ENCODE data around the gene ST8SIA1.
"Not testable (repeated sequence)": the region's sequence is repeated elsewhere in the genome, so short reads cannot be mapped to it uniquely, and the experiment has no call there.

Gene ST8SIA1, protein sequence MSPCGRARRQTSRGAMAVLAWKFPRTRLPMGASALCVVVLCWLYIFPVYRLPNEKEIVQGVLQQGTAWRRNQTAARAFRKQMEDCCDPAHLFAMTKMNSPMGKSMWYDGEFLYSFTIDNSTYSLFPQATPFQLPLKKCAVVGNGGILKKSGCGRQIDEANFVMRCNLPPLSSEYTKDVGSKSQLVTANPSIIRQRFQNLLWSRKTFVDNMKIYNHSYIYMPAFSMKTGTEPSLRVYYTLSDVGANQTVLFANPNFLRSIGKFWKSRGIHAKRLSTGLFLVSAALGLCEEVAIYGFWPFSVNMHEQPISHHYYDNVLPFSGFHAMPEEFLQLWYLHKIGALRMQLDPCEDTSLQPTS

DNA sequence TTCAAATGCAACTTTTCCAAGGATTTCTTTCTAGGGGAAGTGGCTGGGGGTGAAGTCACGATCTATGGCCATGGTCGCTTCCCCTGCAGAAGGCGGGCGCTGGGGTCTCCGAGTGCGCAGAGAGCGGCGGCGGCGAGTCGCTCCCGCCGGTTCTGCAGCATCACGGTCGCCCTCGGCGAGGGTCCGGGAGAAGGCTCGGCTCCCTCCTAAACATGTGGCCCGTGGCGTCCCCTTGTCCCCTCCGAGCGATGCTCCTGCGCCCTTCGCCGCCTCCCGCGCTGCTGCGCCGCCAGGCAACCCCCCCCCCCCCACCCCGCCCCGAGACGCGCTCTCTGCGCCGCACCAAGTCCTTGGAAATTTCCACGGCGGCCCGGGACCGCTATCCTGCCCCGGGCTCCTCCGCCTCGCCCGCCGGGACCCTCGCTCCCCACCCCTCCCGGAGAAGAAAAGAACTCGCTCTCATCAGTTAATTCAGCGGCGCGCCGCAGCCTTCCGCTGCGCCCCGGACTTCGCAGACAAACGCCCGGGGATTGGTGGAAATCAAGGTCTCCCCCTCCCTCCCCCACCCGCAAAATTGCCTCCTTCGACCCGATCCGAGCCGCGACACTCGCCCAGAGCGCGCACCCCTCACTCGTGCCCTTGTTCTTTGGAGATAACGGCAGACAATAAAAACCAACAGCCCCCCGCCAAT is at the start of gene ST8SIA1:
TSS of gene ST8SIA1 (minus strand) at position 298 of the 691 bp plus-strand sequence. CDS start 475 bp downstream, outside the sequence.
- DNase-seq (ENCODE audit: low read depth) = peak; percentile 32

DNA sequence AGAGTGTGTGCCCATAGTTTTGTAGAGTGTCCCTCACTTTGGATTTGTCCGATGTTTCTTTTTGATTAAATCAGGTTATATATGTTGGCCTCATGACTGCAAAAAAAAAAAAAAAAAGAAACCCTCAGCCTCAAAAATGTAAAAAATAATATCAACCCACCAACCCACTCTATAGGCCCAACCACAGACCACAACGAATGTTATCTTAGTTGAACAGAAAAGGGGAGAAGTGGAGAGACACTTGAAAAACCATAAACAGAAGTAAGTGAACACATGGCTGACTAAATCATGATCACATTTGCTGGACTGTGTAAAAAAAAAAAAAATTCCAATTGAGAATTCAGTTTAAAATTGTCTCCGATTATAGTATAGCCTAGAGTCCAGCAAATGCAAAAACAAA is 45.5 kb upstream of the ST8SIA1 start:
- no peak for DNase-seq (ENCODE audit: low read depth)

DNA sequence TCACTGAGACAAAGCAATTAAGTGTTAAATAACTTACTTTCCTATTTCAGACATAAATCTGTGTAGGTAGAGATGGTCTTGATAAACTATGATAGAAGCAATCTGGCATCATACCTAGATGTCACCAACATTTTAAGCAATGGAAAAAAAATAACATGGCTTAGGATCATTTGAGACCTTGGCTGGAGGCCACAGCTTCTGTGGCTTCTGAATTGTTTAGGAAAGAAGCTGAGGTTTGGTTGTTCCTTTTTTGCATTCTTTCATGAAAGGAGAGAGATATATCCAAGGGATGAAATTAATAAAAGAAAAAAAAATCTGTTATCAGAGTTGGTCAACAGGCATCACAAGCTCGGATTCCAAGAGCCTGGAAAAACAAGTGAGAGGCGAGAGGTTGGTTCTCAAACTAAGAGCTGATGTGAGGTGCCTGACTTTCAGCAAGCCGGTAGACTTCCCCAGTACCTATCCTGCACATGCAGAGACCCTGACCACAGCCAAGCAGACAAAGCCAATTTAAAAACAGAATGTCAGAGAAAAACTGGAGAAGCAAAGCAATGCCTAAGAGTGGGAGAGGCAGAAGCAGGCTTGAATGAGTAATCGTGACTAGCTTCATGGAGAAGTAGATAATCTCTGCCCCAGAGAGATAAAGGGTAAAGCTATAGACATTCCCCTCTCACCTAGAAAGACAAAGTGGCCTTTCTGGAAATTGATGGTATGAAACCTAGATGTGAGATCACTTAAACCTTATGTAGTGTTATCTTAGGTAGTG is 43.4 kb upstream of the ST8SIA1 start:
- DNase-seq (ENCODE audit: low read depth) = no peak

DNA sequence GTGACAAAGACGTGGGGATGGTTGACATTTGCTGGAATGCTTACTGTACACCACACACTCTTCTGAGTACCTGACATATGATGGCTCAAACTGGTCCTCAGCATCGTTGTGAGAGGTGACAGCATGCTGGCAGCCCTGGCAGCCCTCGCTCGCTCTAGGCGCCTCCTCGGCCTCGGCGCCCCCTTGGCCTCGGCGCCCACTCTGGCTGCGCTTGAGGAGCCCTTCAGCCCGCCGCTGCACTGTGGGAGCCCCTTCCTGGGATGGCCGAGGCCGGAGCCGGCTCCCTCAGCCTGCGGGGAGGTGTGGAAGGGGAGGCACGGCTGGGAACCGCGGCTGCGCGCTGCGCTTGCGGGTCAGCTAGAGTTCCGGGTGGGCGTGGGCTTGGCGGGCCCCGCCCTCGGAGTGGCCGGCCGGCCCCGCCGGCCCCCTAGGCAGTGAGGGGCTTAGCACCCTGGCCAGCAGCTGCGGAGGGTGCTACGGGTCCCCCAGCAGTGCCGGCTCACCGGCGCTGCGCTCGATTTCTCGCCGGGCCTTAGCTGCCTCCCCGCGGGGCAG is 42.2 kb upstream of the ST8SIA1 start:
- not testable (repeated sequence) for DNase-seq (ENCODE audit: low read depth)

DNA sequence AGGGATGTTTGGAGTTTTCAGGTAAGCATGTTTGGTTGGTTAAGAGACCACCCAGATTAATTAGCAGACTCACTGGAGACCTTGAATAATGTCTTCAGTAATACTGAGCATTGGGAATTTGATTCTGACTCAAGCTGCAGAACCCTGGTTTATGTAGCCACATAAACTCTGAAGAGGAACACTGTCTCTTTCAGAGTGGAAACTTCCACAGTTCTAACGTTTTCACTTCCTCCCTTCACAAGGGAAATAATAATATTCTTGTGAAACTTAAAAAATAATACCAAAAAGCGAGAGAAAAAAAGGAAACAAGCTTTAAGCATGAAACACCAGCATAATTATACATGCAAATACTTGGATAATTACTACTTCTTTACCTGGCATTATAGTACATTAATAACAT is 40.0 kb upstream of the ST8SIA1 start:
- no peak for DNase-seq (ENCODE audit: low read depth)

DNA sequence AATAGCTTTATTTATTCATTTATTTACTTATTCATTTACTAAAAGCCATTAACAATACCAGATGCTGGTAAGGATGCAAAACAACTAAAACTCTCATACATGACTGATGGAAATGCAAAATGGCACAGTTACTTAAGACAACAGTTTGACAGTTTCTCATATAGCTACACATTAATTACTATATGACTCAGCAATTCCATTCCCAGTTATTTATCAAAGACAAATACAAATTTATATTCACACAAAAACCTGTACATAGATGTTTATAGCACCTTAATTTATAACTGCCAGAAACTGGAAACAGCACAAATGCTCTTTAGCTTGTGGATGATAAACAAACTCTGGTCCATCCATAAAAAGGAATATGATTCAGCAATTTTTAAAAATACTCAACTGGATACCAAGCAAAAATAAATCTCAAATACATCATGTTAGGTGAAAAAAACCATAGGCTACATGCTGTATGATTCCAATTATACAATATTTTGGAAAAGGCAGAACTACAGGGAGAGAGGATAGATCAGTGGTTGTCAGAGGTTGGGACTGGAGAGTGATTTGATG is 37.9 kb upstream of the ST8SIA1 start:
- no peak for DNase-seq (ENCODE audit: low read depth)

DNA sequence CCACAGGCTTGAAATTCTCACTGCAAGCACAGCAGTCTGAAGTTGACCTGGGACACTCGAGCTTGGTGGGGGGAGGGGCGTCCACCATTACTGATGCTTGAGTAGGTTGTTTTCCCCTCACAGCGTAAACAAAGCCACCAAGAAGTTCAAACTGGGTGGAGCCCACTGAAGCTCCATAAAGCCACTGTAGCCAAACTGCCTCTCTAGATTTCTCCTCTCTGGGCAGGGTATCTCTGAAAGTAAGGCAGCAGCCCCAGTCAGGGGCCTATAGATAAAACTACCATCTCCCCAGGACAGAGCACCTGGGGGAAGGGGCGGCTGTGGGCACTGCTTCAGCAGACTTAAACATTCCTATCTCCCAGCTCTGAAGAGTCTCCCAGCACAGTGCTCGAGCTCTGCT is 31.7 kb upstream of the ST8SIA1 start:
- no peak for DNase-seq (ENCODE audit: low read depth)

DNA sequence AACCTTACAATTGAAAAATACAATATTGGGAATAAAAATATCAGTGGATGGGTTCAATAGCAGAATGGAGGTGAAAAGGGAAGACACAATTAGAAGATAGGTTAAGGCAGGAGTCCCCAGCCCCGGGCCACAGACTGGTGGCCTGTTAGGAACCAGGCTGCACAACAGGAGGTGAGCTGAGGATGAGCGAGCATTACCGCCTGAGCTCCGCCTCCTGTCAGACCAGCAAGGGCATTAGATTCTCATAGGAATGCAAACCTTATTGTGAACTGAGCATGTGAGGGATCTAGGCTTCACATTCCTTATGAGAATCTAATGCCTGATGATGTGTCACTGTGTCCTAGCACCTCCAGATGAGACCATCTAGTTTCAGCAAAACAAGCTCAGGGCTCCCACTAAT is 27.3 kb upstream of the ST8SIA1 start:
- no peak for DNase-seq (ENCODE audit: low read depth)

DNA sequence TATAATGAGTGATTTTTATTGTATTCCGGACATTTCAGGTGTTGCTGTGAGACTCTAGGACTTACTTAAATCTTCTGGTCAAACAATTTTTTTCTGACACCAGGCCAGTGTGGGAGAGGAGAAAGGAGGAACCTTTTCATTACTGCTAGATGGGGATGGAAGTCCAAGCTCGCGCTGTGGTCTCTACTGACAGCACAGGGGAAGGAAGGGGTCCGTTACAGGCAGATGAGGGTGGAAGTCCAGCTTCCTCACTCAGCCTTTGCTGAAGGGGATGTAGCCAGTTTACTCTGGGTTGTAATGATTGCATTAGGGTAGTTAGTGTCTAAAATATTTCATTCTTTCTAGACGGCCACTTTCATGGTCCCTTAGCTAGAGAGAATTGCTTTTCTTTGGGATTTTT is 26.3 kb upstream of the ST8SIA1 start:
- no peak for DNase-seq (ENCODE audit: low read depth)

DNA sequence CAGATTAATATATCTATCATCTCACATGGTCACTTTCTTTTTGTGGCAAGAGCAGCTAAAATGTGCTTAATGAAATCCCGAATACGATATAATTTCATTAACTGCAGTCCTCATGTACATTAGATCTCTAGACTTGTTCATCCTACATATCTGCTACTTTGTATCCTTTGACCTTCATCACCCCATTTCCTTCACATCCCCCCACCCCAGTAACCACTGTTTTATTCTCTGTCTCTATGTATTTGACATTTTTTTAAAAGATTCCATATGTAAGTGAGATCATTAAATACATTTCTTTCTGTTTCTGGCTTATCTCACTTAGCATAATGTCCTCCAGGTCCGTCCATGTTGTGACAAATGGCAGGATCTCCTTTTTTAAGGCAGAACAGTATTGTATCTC is 23.0 kb upstream of the ST8SIA1 start:
- DNase-seq (ENCODE audit: low read depth) = no peak

DNA sequence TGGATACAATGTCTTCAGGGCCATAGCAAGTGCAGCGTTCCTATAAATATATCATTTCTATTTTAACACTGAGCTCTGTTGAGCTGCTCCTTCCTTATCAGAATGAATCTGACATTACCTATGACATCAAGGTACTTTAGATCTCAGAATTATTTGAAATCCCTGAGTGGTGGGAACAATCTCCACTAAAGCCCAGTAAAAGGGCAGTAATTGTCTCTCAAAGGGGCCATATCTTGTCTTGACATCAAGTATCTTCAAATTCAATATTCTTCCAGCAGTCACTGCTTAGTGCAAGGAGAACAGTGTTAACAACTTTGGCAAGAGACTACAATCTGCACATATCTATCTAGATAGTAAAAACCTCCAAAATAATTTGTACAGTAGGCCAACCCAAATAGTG is 21.7 kb upstream of the ST8SIA1 start:
- no peak for DNase-seq (ENCODE audit: low read depth)

DNA sequence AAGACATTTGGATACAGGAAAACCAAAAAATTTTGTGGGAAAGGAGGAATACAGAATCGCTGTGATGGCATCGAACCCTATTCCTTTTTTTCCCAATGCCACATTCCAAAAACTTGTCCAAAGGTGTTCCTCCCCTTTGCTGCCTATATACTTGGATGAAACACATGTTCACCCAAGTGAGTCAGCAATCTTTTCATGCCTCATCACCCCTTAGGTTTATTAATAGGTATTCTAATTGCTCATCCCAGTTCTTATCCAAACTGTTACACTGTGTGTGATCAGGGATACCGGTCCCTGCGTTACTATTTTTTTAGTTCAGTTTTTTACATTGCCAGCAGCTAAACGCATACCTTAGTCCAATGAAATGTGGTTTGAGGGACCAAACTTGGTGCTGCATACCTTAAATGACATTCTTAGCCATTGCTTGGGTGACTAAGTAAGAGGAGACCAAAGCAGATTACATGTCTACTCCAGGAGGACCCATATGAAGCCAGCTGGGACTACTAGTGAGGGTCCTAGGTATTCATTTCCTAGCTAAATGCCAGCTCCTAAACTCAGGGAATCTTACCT is 20.6 kb upstream of the ST8SIA1 start:
- no peak for DNase-seq (ENCODE audit: low read depth)

DNA sequence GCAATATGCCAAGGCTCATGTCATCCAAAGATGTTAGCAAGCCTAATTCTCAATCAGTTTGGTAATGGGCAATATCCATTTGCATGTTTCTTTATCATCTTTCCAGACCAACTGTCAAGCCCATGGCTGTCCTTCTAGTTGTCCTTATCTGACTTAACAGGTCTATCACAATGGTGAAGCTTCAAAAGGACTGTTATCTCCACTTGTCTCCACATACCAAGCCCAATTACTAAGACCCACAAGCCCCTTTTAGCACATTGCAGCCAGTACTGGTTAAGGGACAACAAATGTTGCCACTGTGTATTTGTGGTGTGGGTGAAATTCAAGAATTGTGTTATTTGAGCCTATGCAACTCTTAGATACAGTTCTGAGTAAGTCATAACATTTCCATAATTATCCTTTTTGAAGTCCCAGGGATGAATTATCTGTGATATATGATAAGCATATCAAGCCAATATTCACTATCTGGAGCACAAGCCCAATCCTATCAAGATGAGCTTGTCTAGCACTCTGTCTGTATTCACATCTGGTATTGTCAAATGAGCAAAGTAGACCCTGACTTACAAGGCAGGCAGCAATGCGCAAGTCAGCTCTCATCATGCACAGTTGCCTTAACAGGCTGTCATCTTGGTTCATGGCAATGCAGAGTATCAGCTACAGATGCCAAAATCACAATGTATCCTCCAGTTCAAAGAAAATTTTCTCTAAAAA is 19.3 kb upstream of the ST8SIA1 start:
- no peak for DNase-seq (ENCODE audit: low read depth)

DNA sequence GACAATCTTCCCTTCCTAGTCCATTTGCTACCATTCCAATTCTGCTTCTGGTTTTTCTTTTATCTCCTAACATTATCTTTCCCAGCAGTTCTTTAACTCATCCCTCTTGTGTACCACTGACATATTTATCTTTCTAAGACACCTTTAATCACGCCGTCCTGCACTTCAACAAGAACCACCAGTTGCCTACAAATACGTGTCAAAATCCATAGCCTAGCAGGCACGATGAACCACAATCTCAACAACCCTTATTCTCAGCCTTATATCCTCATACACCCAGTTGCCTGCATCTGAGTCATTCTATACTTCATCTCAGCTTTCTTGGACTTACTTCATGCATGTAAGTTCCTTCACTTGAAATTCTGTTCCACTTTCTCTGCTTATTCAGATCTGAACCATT is 16.4 kb upstream of the ST8SIA1 start:
- no peak for DNase-seq (ENCODE audit: low read depth)

DNA sequence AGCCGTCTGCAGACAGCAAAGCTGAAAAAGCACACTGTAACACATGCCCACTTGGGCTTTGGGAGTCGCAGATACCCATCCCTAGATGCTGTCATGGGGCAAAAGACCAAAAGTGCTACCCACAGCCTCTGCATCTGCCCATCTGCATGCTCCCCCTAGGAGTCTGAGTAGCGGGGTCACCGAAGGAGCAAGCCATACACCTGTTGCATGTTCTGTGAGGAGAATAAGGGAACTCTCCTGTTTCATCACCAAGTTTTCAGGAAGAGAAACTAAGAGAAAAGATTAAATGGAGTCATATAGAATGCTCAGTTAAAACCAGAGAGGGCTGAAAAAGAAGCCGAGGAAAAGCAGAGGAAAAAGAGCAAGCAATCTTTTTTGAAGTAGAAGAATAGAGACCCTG is 13.7 kb upstream of the ST8SIA1 start:
- no peak for DNase-seq (ENCODE audit: low read depth)

DNA sequence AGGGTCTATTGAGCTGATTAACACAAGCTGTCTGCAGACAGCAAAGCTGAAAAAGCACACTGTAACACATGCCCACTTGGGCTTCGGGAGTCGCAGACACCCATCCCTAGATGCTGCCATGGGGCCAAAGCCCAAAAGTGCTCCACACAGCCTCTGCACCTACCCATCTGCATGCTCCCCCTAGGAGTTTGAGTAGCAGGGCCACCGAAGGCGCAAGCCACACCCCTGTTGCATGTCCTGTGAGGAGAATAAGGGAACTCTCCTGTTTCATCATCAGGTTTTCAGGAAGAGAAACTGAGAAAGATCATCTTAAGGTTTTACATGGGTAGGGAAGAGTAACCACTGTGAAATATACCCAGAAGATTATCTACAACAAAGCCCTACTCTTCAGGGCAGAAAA is 5.6 kb upstream of the ST8SIA1 start:
- no peak for DNase-seq (ENCODE audit: low read depth)

DNA sequence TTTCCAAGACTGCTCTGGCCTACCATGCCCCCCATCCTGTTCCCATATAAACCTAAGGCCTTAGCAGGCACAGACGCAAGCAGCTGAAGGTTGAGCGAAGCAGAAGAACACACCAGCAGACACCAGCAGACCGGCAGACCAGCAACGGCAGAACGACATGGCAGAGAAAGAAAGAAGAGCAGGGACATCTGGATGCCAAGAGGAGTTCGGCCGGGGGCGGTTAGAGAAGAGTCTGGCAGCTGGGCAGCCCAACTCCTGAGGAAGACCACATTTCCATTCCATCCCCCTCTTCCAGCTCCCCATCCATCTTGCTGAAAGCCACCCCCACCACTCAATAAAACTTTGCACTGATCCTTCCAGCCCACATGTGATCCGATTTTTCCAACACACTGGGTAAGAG is 5.2 kb upstream of the ST8SIA1 start:
- DNase-seq (ENCODE audit: low read depth) = no peak

DNA sequence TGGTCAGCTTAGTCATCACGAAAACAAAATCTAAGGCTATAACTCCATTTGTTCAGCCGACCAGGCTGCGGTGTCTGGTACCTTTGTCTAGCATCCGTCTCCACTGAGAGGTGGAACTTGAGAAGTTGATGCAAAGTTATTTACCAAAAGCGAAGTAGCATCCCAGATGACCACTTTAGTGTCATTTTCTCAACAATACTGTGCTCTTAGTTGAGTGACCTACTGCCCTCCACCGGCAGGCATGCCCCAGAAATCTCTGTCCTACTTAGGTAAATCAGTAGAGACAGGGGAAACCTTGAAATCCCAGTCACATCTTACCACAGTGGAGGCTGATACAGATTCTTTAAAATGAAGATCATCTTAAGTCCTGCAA is 1.3 kb upstream of the ST8SIA1 start:
- no peak for DNase-seq (ENCODE audit: low read depth)

DNA sequence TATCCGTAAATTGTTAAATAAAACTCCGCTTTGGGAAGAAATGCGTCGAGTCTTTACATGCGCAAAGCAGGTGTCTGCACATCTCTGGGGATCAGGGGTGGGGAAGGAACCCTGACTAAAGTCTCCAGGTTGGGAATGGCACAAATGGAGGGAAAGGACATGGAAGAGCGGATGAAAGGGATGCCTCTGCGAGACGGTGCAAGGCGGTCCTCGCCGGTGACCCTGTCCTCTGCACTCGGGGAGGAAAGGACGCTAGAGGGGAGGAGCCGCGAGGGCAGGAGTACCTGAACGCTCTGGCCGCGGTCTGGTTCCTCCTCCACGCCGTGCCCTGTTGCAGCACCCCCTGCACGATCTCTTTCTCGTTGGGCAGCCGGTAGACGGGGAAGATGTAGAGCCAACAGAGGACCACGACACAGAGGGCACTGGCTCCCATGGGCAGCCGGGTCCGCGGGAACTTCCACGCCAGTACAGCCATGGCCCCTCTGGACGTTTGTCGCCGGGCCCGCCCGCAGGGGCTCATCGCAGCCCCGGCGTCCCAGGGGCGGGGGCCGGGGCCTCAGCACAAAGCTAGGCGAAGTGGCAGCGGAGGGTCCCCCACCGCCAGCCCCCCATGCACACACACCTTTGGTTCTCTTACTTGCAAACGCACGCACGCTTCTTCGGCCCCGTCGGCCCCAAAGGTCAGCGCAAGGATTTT is 646 bp downstream of the ST8SIA1 start:
- DNase-seq (ENCODE audit: low read depth) = no peak

DNA sequence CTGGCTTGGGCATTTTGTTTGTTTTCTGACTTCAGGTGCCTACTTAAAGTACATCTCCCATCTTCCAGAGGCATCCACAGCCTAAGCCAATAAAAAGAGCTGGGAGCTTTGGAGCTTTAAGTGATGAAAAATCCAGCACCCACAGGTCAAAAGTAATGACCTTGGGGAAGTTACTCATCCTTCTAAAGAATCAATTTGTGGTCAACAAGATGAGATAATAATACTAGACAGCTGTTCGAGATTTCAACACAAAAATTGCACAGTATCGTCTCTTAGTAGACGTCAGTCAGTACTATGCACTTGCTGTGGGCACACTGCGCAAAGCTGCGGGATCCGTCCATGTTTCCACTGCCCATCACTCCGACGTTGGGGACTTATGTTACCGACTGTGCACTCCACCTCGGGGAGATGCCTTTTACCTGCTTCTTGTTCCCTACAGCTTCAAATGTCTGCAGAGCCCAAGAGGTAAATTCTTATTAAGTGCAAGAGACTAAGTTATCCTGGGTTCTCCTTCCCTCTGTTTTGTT is 1.3 kb downstream of the ST8SIA1 start:
- DNase-seq (ENCODE audit: low read depth) = no peak

DNA sequence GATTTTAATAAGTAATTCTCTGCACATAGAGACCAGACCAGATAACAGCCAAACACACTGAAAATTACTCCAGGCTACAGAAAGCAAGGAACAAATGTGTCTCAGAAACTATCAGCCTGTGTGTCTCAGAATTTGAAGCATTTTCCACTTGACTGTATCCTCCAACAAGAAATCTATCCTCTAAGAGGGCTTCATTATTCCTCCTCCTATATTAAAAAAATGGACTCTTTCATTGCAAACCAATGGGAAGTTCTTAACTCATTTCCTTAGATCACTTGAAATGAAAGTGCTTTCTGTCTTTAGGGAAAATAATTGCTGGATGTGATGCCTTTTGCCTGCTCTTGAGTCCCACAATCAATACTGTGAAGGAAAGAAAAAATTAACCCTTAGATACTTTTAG is 2.3 kb downstream of the ST8SIA1 start:
- DNase-seq (ENCODE audit: low read depth) = no peak
